Measurements from ENCODE around the gene CTNND2.
A peak's percentile ranks its signal among the peaks of the same experiment; 100 is the strongest.
"Not testable (repeated sequence)": the region's sequence is repeated elsewhere in the genome, so short reads cannot be mapped to it uniquely, and the experiment has no call there.

The CTNND2 gene

GRCh38 chr5:11449217-11449616 lies 455.0 kb downstream of the CTNND2 start:
- no peak for DNase-seq (ENCODE audit: low read depth)

DNA sequence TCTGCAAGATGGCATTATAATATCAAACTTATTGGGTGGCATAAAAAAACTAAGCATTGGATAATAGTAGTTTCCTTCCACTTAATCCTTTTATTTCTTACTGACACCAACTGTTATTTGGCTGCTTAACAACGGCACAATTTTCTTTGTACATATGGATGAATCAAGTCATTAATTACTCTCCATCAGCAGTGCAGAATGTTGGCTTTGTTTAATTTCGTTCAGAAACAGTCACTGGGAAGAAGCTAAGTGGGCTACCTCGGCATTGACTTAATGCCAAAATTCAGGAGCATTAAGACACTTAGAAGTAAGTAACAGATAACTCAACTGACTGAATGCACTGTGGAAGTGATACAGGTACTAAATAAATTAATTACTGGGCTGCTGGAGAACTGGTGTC lies 460.4 kb downstream of the CTNND2 start:
- DNase-seq (ENCODE audit: low read depth): no peak

DNA sequence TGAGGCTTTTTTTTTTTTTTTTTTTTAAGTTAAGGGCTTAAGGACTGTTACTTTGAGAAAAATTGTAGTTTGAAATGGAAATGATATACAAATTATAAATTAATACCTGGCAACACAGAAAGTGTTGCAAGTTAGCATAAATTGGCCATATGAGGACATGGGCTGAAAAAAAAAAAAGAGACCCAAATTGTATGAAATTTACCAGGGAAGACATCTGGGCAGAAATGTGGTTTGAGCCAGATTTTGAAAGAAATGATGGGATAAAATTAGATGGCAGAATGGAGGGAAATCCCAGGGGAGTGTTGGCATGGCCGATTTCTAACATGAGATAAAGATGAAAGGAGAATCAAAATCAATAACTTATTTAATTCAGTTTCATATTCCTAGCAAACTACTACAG lies 472.1 kb downstream of the CTNND2 start:
- no peak for DNase-seq (ENCODE audit: low read depth)

DNA sequence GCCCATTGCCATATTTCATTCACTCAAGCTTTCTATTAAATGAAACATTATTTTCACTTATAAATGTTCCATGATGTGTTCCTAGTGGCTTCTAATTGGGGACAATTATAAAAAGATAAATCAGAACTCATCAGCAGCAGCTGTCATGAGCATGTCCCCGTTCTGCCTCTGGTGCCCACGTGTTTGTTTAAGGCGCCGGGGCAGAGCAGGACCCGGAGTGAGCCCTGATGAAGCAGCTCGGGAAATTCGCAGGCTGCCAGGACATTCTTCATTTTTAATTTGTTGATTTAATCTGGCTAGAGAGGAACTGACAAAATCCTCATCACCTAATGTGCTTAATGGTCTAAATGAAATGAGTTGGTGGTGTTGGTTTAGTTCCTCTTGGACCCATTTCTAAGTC lies 475.0 kb downstream of the CTNND2 start:
- DNase-seq (ENCODE audit: low read depth): no peak

- DNase-seq (ENCODE audit: low read depth): no peak
Observed at GRCh38 chr5:11427569-11427968, 476.7 kb downstream of the CTNND2 start.

- DNase-seq (ENCODE audit: low read depth): no peak
Observed at GRCh38 chr5:11426442-11426841, 477.8 kb downstream of the CTNND2 start.

DNA sequence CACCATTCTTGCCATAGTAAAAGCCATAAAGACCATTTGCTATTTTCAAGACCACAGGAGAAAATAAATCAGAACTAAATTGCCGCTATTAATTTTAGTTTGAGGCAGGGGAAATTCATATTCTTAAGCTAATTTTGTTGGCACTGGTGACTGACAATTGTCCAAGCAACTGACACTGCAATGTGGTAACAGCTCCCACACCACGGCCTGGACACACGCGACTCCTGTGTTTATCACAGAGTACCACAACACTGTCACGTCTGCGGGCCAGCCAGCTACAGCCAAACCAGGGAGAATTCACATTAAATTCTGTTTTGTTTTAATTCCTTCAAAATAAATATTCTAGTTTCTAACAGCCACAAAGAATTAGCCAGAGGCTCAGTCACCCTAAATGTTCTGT lies 481.9 kb downstream of the CTNND2 start:
- DNase-seq (ENCODE audit: low read depth): no peak

DNA sequence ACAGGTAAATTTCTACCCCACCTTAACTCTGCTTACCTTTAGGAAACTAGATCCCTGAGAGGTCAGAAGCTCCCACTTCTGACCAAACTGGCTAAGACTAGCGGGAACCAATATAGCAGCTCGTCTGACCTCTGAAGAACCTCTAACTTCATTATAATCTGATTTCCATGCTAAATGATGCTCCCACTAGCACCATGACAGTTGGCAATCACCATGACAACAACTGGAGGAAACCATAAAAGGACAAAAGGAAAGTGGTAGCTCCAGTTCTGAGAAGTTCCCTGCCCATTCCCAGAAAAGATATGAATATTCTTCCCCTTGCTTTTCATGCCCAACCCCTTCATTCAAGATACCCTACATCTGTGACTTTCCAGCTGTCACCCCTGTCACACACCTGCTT lies 483.3 kb downstream of the CTNND2 start:
- DNase-seq (ENCODE audit: low read depth): no peak

GRCh38 chr5:11415751-11416150 lies 488.5 kb downstream of the CTNND2 start:
- DNase-seq (ENCODE audit: low read depth): no peak

DNA sequence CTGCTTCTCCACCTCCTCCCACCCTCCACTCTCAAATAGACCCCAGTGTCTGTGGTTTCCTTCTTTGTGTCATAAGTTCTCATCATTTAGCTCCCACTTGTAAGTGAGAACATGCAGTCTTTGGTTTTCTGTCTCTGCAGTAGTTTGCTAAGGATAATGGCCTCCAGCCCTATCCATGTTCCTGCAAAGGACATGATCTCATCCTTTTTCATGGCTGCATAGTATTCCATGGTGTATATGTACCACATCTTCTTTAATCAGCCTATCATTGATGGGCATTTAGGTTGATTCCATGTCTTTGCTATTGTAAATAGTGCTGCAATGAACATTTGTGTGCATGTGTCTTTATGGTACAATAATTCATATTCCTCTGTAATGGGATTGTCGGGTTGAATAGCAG lies 489.5 kb downstream of the CTNND2 start:
- DNase-seq (ENCODE audit: low read depth): not testable (repeated sequence)

DNA sequence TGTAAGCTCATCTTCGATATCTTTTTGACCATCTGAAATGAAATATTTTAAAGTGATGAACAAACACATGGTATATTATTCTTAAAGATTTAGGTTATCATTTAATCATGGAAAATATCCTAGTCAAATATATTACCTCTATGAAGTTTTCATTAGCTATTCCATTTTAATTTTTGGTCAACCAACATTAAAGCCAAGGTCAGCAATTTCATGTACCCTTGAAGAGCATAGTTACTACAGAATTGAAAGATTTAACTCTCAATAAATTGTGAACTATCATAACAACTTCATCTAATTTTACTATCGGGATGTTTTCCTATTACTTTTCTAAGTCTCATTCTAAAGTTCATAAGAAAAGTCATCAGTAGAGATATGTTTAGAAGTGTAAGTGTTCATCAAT lies 492.6 kb downstream of the CTNND2 start:
- no peak for DNase-seq (ENCODE audit: low read depth)

DNA sequence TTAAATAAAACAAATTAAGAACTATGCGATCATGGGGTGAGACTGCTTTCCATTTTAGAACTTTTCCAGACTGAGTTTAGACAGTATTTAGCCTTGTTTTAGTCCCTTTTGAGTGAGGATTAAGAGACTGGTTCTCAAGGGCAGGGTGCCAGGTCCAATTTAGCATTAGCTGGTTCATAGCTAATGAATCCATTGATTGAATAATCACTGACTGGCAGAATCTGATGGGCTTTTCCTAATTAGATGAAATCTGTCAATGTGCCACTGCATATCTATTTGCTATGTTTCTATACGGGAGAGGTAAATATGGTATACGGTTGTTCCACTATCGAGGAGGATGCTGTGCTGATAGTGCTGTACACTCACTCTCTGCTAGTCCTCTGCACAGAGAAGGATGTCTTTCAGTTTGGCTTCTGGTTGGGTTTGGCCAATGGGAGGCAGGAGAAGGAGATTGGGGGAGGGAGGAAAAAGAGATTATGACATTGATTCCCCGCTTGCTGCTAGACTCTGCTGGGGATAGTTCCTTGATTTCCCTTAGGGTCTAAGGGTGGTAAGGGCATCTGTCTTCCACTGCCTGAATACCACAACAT lies 496.6 kb downstream of the CTNND2 start:
- no peak for DNase-seq (ENCODE audit: low read depth)

GRCh38 chr5:11400316-11400715 lies 503.9 kb downstream of the CTNND2 start:
- DNase-seq (ENCODE audit: low read depth): no peak

- DNase-seq (ENCODE audit: low read depth): no peak
Observed at GRCh38 chr5:11398728-11399127, 505.5 kb downstream of the CTNND2 start.

DNA sequence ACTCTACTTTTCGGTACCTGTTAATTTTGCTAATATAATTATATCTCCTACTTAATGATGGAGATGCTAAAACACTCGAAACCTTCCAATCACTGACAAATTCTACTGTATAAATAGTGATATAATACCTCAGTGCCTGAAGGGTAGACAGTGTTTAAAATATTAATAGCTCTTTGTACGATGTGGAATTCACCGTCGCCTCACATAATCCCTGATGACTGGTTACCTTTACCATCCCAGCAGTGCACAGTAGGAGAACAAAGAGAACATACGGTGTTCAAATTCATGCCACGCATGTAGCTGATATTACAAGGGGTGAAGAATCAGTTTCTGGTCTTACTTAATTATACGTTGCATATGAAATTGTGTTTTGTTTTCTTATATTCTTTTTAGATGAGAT lies 506.7 kb downstream of the CTNND2 start:
- DNase-seq (ENCODE audit: low read depth): no peak

- DNase-seq (ENCODE audit: low read depth): no peak
Observed at GRCh38 chr5:11396917-11397316, 507.3 kb downstream of the CTNND2 start.

GRCh38 chr5:11394933-11395332 lies 509.3 kb downstream of the CTNND2 start:
- DNase-seq (ENCODE audit: low read depth): no peak

- peak; percentile 1 for DNase-seq (ENCODE audit: low read depth)
Observed at GRCh38 chr5:11390291-11390767, 513.9 kb downstream of the CTNND2 start.

- no peak for DNase-seq (ENCODE audit: low read depth)
Observed at GRCh38 chr5:11387382-11387781, 516.9 kb downstream of the CTNND2 start.

DNA sequence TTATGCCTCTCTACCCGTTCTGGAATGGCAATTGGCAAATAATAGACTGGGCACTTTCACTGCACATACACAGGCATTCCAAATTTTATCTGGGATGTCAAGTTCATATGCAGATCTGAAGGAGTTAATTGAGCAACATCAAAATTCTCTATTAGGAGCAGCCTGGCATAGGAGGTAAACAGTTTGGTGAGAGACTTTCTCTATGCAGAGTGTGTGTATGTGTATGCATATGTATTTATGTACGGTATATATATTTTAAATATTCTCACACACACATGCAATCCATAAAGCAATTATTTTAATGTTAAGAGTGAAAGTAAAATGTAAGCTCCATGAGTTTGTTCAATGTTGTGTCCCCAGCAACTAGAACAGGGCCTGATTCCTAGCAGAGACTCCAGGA lies 517.8 kb downstream of the CTNND2 start:
- no peak for DNase-seq (ENCODE audit: low read depth)

DNA sequence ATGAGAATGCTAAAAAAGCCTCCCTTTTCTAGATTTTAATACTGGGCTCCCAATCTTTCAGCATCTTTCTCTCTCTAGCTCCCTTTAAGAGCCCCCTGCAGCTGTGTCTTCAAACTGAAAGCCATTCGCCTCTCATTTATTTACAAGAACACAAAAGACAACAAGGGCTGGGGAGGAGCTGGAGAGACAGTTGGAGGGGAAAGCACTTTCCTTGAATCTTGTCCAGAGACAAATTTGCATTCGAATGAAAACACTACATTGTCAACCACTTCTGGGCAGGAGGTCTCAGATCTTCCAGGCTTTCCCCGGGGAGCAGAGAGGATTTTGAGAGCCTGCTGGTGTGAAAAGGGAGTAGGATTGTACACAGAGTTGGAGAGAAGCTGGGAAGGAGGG lies 518.3 kb downstream of the CTNND2 start:
- DNase-seq (ENCODE audit: low read depth): no peak

DNA sequence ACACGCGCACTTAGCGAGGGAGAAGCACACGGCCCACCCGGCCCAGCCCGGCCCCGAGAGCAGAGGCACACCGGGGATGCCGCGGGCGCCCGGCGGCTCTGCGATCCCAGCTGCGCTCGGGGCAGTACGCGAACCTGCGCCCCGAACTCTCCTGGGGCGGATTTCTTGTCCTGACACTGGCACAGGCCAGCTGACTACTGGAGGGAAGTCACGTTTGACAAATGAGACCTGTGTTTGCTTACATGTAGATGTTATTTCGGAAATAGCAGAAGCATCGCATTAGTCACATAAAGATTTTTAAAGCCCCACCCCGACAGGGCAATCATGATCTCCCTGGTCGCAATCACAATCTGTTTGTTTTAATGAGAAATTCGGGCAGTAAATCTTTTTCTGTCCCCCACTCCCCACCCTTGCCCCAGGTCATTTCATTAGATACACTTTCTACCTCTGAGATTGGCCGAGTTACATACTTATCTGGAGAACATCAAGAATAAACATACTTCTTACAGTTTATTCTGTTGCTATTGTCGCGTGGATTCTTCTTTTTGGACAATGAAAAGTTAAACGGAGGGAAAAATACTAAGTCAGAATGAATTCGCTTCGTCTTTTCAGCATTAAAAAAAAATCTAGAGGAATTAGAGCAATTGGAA lies 518.9 kb downstream of the CTNND2 start:
- DNase-seq (ENCODE audit: low read depth): no peak

DNA sequence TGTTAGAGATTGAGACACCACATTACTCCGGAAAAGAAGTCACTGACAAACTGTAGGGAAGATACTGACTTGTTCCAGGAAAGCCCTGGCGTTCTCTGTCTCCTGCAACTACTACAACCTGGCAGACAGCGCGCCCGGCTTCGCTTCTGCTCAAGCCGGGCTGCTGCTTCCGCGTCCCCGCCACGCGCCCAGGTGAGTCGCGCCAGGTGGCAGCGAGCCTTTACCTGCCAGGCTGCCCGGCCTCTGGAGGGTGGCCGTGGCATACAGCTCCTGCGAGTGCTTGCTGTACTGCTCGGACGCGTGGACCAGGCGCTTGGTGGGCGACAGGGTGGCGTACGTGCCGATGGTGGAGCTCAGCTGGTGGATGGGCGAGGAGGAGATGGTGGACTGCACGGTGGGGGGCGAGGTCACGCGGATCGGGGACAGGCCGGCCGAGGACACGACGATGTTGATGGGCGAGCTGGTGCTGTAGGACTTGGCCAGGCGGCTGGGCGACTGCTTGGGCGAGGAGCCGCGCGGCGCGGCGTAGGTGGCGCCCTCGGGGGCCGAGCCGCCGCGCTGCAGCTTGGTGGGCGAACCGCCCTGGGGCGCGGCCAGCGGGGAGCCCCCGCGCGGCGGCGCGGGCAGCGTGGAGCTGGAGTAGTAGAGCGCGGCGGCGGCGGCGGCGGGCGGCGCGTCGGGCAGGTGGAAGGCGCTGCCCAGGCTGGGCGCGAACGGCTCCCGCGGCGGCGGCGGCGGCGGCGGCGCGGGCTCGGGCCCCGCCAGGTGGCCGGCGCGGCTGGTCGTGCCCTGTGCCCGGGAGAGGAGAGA lies 519.6 kb downstream of the CTNND2 start:
- DNase-seq (ENCODE audit: low read depth): no peak

All from fibroblast of the conjunctiva (primary cell).